Measurements from ENCODE around the gene RBBP9.
"Not testable (repeated sequence)": the region's sequence is repeated elsewhere in the genome, so short reads cannot be mapped to it uniquely, and the experiment has no call there.

The RBBP9 gene

DNA sequence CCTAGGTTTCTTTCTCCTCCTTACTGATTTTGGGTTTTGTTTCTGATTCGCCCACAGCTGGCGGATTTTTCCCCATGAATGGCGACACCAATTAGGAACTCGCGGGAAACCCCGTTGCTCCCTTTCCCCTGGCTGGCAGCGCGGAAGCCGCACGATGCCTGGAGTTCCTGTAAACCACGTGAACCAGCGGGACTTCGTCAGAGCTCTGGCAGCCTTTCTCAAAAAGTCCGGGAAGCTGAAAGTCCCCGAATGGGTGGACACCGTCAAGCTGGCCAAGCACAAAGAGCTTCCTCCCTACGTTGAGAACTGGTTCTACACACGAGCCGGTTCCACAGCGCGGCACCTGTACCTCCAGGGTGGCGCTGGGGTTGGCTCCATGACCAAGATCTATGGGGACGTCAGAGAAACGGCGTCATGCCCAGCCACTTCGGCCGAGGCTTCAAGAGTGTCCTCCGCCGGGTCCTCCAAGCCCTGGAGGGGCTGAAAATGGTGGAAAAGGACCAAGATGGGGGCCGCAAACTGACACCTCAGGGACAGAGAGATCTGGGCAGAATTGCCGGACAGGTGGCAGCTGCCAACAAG lies 7.5 kb upstream of the RBBP9 start:
- no peak for DNase-seq

DNA sequence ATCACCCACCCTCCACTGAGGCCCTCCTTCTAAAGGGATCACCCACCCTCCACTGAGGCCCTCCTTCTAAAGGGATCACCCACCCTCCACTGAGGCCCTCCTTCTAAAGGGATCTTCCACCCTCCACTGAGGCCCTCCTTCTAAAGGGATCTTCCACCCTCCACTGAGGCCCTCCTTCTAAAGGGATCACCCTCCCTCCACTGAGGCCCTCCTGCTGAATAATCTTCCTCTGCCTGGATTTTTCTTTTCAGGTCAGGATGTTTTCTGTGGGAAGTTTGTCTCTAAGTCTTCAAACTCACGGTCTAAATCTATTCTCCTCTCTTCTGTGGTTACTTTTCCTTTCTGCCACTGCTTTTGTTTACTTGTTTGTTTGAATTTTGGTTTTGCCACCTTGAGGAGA lies 4.6 kb upstream of the RBBP9 start:
- not testable (repeated sequence) for DNase-seq

DNA sequence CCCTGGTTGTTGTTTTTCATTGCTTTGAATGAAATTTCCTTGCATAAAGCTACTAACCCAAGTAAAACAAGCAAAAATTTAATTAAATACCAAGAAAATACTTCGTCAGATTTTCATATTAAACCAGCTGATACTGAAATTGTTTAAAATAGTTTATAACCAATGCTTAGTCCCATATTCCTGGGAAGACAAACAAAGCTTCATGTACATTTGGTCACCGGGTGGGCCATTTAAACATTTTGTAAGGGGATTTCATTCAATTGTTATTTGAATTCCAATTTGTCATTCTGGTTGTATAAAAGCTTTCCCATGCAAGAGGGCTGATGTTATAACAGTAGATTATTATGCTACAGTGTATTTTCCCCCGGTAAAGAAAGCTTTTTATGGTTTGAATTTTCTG lies 578 bp upstream of the RBBP9 start:
- no peak for DNase-seq

DNA sequence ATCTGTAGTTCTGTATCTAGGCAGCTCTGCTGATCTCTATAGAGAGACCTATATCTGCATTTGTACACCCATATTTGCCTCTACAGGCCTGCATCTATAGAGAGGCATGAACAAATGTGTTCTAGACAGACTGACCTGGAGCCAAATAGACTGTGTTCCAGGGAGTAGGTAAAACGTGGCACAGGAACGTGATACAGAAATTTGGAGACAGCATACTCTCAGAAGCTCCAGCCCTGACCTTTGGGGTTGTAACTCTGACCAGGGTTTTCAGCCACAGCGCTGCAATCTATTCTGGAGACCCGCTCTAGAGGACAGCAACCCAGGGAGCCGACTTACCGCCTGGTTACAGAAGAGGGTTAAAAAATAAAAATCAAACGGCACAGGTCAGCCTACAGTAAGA lies 983 bp downstream of the RBBP9 start:
- no peak for DNase-seq

DNA sequence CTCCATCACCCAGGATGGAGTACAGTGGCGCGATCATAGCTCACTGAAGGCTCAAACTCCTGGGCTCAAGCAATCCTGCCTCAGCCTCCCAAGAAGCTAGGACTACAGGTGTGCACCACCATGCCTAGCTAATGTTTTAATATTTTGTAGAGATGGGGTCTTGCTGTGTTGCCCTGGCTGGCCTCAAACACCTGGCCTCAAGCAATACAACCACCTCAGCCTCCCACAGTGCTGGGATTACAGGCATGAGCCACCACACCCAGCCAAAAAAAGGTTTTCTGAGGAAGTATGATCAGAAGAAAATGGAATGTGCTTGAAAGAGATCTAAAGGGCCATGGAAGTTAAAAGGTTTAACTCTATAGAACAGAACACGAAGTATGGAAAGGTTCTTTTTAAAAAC lies 8.7 kb downstream of the RBBP9 start:
- no peak for DNase-seq

DNA sequence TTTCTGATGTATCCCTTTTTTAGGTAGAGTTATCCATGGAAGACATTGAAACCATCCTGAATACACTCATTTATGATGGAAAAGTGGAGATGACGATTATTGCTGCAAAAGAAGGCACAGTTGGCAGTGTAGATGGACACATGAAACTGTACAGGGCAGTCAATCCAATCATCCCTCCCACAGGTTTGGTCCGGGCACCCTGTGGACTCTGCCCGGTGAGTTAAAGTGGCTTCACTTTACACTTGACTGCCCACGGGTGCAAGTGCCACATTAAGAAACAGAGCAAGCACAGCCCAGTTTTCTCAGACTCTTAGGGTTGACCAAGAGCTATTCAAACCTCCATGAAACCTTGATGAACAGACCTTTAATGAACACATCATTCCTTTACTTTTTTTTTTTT lies 15.4 kb downstream of the RBBP9 start:
- DNase-seq, result no peak

DNA sequence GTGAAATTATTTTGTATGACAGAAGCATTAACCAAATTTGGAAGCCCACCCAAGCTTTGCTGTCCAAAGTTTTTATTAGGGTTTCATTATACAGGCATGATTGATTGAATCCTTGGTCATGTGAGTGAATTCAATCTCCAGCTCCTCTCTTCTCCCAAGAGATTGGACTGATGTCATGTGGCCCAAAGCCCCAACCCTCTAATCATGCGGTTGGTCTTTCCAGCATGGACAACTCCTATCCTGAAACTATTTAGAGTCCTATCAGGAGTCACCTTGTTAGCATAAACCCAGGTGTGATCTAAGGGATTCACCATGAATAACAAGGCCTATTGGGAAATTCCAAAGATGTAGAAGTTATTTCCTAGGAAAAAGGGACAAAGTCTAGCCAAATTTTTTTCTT lies 19.2 kb downstream of the RBBP9 start:
- no peak for DNase-seq

DNA sequence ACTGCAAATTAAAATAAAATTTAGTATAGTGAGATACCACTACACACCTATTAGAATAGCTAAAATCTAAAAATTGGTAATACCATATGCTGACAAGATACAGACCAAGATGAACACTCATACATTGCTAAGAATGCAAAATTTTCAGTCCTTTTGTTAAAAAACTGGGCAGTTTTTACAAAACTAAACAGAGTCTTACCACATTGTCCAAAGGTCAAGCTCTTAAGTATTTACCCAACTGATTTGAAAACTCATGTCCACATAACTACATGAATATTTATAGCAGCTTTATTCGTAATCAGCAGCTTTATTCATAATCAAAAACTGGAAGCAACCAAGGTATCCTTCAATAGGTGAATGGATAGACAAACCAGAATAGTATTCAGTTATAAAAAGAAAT lies 19.8 kb downstream of the RBBP9 start:
- no peak for DNase-seq

DNA sequence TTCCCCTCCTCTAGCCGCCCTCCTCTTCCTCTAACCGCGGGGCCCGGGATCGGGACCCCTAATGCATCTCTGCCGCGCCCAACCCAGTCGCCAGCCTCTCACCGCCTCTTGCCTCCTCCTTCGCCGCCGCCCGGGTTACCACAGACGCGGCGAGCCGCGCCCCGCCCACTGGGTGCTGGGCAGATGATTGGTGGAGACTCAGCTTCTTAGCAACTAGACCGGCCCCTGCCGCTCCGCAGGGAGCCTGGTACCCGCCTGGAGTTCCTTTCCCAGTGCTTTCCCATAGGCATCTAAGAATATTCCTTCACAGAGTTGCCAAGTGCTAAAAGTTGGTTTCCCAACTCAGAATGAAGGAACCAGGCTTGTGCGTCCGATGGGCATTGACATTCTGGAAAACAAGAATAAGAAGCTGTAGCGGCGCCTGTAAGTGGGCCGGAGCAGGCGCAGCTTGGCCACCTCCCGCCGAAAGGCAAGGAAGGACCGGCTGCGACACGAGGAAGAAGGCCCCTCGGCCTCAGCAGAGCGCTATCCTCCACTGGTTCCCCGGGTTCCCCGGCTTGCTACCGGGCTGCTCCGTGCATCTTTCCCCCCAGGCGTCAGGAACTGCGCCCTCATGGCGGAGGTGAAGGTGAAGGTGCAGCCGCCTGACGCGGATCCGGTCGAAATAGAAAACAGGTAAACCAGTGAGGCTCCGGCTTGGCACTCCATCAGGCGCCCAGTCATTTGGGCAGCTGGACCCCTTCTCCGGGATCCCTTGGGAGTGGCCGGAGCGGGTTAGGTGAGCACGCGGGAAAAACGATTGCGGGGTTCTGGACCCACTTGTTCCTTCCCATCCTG lies 29.9 kb downstream of the RBBP9 start, which contains the start of the genes DZANK1 and POLR3F:
Gene DZANK1, minus strand, starts transcription at position 137 of the 837 bp plus-strand sequence. CDS start 1,672 bp downstream, outside the sequence.
Gene POLR3F, plus strand, starts transcription at position 497 of the 837 bp plus-strand sequence. Its CDS starts 117 bp downstream, at position 614.
- peak; percentile 75 to 94 (median 86) for DNase-seq

DNA sequence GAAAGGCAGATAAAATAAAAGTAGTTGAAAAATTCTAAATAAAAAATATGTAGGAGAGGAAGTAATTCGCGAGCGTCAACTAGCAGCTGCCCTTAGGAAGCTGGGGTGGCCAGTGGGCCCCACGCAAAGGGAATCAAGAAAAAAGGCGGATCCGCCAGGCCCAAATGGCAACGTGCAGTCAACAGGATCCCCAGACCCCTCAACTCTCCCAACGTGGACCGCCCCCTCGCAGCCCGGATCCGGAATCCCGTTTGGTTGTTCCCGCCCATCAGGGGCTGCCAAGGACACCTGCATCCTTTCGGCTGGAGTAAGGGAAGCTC lies 30.5 kb downstream of the RBBP9 start:
- no peak for DNase-seq

DNA sequence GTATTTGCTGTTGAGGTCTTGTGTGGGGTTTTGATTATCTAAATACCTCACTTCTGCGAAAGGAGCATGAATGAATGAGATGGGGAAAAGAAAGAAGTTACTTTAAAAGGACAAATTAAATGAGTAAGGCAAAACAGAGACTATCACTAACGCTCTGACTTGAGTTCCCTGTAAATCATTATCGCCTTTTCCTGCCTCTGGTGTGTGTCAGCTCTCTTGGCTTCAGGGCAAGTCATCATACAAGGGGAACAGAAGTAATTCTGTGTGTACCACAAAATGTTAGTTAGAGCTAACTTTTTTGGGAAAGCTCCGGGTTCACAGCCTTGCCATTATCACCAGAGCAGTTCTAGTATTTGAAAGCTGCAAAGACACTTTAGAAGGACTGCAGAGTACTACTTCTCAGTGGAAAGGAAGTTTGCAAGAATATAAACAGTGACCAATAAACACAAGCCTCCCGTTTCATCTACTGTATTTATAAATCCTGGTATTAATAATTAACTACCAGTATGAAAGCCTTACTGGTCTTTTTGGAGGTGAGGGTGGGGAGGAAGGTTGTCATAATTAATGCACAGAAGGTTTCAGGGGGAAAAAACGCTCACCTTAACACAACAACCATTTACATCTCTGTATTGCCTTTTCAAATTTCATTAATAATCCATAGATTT lies 31.4 kb downstream of the RBBP9 start:
- DNase-seq, result no peak

DNA sequence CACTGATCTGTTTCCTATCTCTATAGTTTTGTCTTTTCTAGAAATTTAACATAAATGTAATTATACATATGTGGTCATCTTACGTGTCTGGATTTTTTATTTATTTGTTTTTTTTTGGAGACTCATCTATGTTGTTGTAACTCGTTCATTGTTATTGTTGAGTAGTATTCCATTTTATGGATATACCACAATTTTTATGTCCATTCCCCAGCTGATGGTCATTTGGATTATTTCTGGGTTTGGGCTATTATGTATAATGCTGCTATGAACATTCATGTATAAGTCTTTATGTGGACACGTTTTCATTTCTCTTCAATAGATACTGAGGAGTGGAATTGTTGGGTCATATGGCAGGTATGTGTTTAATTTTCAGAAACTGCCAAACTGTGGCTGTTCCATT lies 40.4 kb downstream of the RBBP9 start:
- no peak for DNase-seq

DNA sequence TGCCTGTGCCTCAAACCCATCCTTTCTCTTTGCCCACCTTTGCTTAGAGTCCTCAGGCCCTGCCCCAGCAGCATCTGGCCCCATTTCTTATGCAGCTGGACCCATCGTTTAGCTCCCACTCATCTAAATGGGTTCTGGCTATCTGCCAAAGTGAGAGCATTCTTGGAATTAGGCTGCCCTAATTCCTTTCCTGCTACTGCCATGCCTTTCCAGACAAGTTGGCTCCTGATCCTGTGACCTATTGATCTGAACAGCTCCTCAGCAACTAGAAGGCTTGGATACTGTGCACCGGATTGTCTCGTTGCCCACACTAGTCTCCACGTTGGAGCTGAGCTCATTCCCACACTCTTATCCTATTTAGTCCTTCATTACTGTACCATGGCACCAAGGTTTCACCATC lies 53.1 kb downstream of the RBBP9 start:
- no peak for DNase-seq

DNA sequence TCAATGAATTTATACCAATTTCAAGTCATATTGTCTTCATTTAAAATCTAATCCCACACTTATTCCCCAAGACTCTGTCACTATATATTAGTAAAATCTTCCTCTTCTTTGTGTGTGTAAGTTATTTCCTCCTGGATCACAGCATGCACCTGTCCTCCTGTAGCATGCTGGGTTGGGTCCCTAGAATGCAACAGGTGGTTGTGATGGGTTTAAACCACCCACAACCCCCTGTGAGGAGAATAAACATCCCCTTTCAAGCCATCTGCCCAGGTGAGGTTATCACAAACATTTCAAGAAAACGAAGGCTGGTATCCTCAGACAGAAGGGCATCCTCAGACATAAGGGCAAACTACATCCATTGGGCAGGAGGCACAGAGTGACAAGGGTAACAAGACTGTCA lies 56.6 kb downstream of the RBBP9 start:
- DNase-seq, result no peak

DNA sequence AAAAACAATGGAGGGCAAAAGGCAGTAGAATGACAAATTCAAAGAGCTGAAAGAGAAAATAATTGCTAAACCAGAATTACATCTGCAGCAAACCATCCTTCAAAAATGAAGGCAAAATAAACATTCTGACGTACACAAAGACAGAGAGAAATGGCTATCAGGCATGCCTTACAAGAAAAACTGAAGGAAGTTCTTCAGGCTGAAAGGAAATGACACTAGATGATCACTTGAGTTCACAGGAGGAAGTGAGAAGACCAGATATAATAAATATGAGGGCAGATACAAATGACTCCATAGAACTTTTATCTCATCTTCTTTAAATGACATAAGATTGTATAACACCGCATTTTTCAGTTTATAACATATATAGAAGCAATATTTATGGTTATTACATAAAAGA lies 60.2 kb downstream of the RBBP9 start:
- DNase-seq, result no peak
